ENCODE measurements around the gene AFF3.

AFF3 gene

DNA sequence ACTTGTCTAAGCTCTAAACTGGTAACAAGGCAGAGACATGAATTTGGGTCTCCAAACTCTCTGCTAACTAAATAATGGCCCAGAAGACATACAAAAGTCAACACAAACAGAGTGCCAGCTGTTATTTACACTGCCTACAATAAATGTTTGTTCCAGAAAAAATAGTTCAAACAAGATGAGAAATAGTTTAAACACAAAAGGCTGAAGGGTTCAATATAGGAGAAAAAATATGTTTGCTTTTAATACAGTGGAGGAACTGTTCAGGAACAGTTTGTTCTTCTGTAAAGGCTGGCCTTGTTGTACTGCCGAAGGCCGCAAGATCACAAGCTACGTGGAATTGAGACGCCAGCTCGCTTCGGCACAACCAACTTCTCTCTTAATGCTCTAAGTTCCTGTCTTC is 74.6 kb downstream of the AFF3 start:
- no peak for DNase-seq

DNA sequence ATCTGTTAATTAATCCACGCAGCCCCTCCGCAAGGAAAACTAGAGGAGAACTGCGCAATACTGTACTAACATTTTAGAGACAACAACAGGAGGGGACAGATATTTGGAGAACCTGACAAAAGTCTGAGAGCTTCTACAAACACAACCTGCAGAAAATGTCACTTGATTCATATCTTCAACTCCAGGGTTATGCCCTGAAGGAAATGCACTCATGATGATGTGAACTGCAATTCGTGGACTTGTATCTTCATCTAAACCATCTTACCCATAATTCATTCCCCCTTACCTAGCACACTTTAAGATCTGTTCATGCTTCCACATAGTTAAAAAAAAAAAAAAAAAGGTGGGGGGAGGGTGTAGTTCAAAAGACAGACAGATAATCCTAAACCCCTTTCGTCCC is 75.5 kb downstream of the AFF3 start:
- no peak for DNase-seq

DNA sequence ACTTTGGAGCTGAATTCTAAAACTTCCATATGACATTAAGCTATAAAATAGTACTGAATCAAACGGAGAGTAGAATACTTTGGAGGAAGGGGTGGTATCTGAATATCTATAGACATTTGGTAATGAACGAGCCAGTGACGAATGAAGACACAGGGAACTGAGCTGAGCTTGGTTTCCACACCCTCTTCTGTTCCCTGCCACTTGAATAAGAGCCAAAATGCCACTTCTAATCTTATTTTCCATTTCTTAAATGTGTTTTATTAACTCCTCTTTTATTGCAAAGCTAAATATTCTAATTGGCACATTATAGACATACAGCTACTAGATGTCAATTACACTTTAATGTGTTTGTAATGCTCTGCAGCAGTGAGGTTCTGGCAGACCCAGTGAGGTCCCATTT is 76.1 kb downstream of the AFF3 start:
- DNase-seq = no peak

DNA sequence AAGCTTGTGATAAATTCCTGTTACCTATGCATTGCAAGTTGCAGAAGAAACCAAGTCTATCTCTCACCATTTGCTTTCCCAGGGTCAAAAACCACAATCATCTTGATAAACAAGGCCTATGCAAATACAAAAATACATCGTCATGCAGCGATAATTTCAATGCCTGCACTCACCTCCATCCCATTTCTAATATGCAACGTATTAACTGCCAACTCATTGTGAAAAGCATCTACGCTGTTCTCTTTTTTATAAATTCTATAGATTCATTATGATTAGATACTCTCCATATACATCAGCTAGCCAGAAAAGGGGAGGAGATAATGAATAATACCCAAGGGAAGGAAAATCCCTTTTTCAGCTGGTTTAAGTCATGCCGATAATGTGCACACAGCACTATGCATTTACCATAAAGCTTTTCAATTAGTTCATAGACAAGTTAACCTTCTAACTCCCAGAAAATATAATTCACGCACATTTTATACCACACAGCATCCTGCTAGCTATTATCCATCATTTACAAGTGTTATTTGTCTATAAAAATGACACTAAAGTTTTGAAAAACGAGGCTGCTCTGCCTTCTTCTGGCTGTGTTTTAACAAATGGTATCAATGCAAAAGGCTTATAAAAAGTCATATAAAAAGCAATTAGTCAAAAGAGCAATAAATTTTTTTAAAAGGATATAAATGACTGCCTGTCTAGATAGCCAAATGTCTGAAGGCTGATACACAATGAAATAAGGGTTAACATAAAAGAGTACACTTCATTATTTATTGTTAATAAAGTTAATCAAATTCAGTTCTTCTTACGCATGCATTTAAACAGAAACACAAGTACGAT is 77.6 kb downstream of the AFF3 start:
- DNase-seq = no peak

DNA sequence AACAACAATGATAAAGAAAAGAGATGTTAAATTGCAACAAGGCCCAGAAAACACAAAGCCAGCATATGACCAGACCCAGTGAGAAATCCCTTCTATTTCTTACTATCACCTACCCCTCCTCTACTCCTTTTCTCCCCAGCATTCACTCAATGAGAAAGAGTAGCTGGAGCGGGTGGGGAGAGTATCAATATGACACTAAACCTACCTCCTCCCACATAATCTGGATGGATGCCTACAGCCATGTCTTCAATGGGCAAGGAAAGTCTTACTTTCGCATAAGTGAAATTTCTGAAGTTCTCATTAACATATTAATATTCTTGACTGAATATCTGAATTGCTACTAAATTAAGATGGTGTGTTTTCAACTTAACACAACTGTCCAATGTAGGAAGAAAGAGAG is 78.2 kb downstream of the AFF3 start:
- DNase-seq = no peak

DNA sequence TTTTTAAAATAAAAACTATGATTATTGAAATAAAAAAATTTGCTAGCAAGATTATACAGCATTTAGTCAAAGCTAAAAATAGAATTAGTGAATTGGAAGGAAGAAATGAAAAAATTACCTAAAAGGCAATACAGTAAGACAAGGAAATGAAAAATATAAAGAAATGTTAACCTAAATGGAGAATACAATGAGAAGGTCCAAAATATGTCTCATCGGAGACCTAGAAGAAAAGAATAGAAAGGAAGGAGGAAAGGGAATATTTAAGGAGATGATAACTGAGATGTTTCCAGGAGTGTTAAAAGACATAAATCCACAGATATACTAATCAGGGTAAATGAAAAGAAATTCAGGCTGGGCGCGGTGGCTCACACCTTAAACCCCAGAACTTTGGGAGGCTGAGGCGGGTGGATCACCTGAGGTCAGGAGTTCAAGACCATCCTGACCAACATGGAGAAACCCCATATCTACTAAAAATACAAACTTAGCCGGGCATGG is 78.9 kb downstream of the AFF3 start:
- DNase-seq = no peak

DNA sequence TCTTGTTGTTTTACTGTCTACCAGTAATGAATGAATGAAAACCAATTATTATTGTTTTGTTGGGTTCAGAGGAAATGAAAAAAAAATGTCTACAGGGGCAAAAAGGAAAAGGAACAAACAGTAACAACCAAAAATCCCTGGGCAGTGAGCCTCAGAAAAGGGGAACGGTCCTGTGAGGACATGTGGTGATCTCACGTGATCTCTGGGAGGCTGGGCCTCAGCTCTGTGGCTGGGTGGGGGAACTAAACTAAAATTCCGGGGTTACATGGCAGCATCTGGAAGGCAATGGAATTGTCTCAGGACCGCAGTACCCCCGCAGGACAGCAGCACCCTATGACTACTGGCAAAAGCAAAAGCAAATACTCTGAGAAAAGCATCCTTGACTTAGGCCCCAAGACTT is 80.1 kb downstream of the AFF3 start:
- no peak for DNase-seq

DNA sequence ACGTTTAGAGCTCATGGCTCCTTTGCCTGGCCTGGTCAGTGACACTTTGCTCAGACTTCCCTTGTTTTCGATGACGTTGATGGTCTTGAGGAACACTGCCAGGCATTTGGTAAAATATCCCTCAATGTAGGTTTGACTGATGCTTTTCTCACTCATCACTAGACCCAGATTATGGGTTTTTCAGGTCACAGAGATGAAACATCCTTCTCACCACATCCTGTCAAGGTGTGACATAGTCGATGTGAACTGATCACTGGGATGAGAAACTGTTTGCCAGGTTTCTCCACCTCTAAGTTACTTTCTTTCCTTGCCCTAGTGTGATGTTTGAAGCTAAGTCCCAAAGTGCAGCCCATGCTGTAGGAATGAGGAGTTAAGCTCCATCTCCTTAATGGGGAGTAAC is 81.5 kb downstream of the AFF3 start:
- no peak for DNase-seq

DNA sequence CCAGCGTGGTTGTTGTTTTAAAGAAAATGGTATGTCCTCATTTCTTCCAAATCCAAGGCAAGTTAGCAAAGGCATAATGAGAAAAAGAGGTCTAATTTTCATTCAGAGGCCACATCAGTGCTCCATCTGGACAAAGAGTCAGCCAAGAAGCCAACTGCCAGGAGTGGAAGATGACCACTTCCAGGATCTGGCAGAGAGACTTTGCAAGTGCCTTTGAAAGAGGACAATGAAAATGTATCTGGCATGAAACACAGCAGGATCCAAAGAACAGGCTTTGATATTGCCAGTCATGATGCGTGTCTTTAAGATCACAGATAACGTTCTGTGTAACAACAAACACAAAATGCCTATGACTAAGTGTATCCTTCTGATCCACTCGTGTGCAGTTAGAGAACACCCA is 82.8 kb downstream of the AFF3 start:
- DNase-seq = no peak

DNA sequence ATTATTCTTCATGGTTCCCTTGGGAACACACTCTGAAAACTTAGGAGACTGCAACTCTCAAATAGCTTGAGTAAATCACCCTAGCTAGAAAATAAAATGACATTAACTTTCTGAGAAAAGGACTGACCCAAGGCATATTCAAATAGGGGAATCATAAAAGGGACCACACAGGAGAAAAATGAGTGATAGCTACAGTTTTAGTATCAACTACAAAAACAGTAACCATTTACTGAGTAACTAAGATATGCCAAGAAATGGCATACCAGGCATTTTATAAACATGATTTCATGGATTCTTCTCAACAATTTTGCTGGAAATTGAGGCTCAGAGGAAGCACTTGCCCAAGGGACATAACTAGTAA is 84.5 kb downstream of the AFF3 start:
- no peak for DNase-seq

DNA sequence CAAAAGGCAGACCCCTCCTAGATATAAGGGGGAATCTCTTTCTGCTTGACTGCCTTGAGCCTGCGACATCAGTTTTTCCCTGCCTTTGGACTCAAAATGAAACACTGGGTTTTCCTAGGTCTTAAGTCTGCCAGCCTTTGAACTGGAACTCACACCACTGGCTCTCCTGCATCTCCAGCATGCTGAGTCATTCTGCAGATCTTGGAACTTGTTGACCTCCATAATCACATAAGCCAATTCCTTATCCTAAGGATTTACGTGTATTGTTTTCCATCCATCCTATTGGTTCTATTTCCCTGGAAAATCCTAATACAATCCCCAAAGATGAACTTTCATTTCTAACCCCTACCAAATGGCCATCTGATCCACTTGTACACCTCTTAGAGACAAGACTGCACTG is 88.0 kb downstream of the AFF3 start:
- no peak for DNase-seq

DNA sequence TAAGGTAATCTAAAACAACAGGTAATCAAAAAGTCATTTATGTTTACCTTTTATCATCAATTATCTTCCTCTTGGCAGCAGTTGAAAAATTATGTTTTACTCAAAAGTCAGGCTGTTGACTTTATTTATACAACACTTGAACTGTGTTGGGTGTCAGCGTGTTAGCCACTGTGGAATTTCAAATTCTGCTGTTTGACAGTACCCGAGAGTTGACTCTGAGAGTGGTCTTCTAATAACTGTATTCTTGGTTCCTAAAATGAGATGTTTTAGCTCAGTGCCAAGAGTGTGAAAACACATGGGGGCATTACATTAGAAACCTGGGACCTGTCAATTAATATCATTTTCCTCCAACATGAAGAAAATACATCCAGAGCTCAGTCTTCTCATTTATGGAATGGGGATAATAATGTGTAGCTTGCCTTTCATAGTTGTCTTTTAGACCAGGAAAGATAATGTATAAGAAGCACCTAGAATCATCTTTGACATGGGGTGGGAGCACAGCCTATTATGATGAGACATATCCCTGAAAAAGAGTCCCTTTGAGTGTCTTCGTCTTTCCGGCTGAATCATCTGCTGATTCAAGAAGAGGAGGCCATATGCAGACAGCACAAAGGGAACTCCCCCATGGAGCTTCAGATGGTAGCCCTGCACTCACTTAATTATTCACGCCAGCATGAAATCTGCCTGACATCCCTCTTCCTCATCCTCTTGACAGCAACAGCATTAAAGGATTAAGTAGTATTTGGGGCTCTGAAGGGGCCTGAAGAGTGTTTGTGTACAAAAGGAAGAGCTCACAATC is 89.1 kb downstream of the AFF3 start:
- DNase-seq = no peak

DNA sequence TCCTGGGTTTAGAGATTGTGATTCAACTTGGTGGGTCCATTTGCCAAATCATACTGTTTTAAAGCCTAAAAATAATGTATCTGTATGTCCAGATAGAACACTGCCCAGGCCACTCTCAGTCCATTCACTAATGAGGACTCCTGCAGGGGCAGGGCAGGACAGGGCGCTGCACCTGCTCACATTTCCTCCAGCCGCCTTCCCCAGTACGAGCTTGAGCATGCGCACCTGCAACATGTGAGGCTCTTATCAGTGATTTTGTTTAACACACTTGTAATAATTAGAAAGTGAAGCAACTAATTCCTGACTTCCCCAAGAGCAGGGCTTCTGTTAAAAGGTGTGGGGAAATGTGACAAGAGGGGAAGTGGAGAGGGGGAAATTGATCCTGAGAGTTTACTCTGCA is 89.7 kb downstream of the AFF3 start:
- no peak for DNase-seq

DNA sequence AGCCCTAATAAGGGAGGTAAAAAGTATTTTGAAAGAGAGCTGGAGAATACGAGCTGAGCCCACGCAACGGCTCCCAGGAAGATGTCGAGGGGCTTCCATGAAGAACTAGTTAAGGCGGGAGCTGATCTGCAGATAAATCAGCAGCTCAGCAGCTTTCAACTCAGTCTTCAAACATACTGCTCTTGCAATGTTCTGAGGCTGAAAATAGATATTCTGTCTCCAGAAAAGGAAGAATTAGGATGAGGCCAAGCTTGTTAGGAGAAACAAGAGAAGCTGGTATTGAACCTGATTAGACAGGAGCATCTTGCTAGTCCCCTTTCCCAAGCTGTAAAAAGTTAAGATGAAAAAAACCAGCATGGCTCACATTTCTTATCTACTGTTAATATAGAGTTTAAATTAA is 91.1 kb downstream of the AFF3 start:
- no peak for DNase-seq

DNA sequence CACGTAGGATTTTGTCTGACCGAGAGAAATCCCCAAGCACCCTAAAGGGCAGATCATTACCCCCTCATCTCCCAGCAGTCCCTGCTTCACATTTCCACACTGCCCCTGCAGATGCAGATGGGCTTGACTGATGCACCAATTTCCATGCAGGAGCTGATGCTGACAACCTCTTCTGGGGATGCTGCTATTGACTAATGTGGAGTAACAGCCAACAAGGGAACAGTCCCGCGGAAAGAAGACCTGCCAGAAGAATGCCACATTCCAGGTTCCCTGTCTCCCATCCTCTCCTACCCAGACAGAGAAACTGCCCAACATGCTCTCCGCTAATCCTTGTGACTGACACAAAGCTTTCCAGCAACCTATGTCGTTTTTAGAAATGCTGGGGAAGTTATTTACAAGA is 91.7 kb downstream of the AFF3 start:
- DNase-seq = no peak

DNA sequence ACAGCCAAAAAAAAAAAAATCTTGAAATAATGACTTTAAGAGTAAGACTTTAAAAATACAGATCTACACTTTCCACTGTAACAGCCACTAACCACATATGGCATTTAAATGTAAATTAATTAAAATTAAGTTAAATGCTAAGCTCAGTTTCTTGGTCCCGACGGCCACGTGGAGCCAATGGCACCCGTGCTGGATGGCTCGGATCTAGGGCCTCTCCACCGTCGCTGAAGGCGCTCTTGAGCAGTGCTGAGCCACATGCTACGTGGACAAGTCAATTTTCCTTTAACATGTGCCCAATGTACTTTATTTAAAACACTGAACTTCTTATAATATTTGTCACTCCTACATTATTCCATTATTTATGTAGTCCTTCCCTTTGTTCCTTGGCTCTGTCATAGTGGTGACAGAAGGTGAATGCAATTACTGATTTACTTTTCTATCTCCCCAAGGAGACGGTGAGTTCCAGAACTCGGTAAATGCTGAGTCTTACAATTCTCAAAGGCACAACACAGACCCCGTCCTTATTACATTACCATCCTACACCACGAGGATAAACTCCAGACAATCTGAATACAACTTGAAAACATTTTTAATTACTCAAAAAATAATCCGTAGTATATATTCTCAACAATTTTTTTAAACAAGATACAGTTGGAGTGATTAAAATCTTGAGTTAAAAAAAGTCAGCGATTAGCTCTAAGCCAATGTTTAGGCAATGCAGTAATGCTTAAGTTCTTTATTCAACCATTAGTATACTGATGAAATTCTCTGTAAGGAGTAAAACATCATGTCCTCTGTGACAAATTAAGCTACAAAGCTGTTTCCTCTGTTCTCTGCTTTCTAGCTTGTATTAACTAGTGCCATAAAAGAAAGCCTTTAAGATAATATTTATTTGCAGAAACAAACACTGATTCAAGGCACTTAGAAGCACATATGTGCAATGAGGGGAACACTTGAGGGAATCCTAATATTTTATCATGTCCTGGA is 95.1 kb downstream of the AFF3 start:
- DNase-seq = no peak

DNA sequence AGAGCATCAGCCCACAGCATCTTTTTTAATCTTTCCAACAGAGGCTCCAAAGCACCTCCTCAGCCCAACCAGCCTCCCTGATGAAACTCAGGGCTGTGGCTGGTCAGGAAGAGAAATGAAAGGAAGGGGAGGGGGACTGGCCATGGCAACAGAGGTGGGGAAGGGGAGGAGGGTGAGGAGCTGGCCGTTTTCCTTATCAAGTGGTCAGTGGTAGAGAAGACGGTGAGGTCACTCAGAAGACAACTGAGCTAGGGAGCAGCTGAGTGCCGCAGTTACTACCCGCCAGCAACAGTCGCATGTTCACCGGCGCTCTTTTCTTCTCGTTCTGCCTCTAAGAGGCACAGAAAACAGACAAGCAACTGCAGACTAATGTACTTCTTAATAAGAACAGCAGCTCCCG is 97.4 kb downstream of the AFF3 start:
- DNase-seq = no peak

DNA sequence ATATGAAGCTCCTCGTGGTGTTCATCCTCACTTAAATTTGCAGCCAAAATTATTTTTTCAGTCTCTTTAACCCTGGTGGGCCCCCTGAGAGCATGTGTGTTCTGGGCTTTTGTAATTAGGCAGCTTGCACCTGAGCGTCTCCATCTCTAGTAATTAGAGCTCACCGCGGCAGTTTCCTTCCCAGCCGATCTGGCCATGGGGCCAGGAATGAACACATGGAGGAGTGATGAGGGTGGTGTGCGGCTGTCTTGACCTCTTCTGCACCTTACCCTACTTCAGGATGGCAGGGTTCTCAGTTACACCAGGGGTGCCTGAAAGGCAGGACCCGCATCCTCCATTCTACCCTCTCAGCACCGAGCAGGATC is 98.5 kb downstream of the AFF3 start:
- no peak for DNase-seq

DNA sequence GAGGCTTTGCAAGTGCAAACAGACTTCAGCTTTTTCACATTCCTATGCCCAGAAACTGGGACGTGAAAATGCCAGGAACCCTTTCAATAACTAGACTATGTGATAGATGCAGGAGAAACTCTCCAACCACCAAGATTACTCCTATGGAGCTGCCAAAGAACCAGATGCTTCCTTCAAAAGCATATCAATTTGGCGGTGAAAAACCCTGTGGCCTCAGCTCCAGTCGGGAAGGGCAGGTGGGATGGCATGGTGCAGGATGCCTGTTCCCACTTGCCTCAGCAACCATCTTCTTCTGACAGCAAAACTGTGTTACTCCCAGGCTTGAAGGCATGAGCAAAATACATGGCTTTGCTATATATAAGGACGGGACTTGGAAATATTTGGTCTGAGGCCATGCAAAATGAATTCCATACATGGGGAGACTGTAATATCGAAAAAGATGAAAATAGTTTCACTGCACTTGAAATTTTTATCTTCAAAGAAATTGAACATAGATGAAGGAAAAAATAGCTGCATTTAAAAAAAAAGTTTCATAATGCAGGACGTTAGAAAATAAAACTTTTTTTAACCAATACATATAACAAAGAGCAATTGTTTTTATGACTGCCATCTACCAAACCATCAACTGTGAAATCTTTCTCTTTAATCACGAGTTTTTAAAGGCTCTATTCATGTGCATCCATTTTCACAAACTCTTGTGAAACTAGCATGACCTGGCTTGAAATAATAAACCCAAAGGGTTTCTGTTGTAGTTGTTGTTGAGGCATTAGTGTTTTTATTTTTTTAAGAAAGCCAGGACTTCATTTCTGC is 99.1 kb downstream of the AFF3 start:
- DNase-seq = no peak

DNA sequence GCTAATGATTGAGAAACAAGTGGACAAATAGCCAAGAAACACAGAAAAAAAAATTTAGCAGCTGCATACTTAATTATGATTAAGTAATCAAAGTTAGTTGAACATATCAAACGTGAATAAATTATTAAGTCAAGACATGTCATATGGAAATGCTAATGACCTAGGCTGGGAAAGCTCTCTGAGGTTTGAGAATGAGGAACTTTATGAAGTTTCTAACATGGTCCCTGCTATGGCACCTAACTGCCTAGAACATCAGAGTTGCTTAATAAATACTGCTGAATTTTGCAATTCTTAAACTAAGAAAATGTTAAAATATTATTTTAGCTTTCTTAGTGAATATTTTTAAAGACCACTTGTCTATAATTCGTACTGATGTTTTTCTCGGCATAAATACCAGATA is 99.8 kb downstream of the AFF3 start:
- DNase-seq = no peak

DNA sequence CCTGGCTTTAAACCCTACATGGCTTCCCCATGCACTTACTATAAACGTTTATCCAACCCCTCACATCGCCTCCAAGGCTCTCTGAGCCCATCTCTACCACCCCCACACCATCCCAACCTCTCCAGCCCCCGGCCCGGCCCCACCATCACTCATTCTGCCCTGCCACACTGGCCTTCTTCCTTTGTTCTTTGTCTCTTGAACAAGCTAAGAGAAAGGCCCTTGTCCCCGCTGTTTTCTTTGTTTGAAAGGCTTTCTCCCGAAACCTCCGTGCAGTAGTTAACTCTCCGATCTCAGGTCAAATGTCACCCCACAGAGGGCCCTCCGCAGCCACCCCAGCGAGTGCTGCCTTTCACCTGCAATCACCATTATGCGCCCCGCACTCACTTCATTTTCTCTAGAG is 100.4 kb downstream of the AFF3 start:
- DNase-seq = no peak

DNA sequence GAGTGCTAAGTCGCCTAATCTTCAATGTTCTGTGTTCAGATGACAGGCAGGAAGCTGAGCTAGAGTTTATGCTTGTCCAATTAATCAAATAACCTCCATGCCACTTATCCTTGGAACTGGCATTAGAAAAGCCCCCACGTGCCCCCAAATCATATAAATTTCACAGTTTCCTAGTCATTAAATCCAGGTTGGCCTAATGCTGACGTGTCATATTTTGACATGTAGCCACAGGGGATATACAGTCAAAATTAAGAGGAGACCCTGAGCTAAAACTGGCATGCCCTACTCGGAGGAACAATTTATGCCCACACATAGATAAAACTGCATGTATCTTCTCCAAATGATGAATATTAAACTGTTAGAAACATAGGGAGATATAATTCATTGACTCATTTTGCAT is 101.0 kb downstream of the AFF3 start:
- no peak for DNase-seq

All from NCI-H748 treated with DMSO at 0.1 percent for 48 hours (cell line).